ENCODE data around the gene FCRLA. TPM values are rescaled to one million over a fixed set of nuclear protein-coding genes. Genes with fewer than 3 reads are reported as not detected.
A peak's percentile ranks its signal among the peaks of the same experiment; 100 is the strongest.

The FCRLA gene
- total RNA-seq, 2 experiments from 2014 or later = 409 to 672 TPM

DNA sequence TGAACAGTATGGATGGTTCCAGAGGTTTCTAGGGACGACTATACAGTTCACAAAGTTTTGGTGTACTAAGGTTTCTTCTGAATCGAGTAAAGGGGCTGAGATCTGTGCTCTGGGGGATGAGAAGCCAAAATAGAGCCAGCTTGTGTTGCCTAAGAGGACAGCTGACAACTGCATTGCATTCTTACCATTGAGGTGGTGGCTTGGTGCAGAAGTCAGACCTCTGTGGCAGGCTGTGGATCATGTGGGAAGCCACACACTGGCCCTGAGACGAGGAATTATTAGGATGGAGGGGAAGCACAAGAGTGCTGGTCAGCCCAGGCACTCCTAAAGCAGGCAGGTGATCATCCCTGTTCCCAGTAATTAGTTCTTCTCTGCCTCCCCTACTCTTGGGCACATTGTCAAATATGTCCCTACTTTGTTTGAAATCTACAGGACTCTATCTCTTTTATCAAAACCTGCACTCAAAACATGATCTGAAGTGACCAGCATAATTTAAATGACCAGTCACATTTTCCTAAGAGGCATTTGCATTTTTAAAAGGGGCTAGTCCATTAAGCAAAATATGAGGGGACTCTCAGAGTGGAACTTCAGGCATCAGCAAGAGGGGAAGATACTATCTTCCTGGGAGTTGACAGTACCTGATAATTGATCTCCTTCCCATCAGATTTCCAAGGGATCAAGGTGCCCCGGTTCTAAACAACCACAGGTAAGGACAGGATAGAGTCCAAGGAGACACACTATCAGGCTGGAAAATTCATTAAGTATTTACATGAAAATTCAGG is 14.1 kb downstream of the FCRLA start, which contains the start of gene FCRLB:
Gene FCRLB, plus strand, starts transcription at position 589 of the 782 bp plus-strand sequence. CDS start 1,129 bp downstream, outside the sequence.
- intact Hi-C loops (cut with micrococcal nuclease; ENCODE audit: unreplicated experiment) = no loop called here
- no peak for DNase-seq (ENCODE audit: low spot score)
- peak within 1 kb of the TSS; percentile 95 for H3K27ac ChIP-seq (ENCODE audit: low read depth, low read length, poor library complexity, severe bottlenecking)

DNA sequence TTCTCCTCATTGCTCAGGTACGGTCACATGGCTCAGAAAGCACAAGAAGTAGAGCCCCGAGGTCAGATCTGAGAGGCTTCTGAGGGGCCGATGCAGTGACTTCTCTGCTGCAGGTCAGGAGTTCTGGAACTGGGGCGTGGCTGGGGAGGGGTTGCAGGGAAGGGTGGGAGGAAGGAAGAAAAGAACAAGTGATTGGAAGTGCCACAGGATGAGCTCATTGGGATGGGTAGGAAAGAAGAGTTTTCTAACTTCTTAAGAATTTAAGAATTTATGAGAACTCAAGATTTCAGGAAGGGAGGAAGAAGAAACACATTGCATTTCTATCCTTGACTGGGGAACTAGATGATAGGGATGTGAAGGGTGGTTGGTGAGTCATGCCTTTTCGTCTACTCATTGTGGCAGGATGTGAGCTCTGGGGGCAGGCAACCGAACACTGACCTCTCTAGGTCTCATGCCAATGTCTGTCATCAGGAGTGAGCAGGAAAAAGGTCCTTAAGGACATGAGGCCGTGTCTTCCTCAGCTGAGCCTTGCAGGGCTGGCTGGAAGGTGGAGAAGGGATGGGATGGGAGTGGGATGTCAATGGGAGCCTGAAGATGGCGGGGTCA is 14.8 kb downstream of the FCRLA start:
- Histone ChIP-seq H3K9me2 (ENCODE audit: insufficient read depth, low read length) (no peaks in the 10 kb centered on the region), H3K4me3 (ENCODE audit: low read depth, low read length, poor library complexity, severe bottlenecking) (no peak overlapping the region), H3K79me2 (ENCODE audit: insufficient read depth, low read depth, low read length) (no peaks in the 10 kb centered on the region), H3K36me3 (ENCODE audit: insufficient read depth, low read length) (no peaks in the 10 kb centered on the region), H2AFZ (ENCODE audit: low read length) (peak overlapping the region; percentile 91; the same call in 1 of the 2 replicates), H3K27ac (ENCODE audit: low read depth, low read length, poor library complexity, severe bottlenecking) (no peak overlapping the region), H3K4me1 (ENCODE audit: insufficient read depth, low read length, poor library complexity, severe bottlenecking) (peaks cover 71% of the 10 kb centered on the region), H3K9me3 (ENCODE audit: low read length) (no peaks in the 10 kb centered on the region), H4K20me1 (ENCODE audit: insufficient read depth, low read length) (no peaks in the 10 kb centered on the region), H3K4me2 (ENCODE audit: low read length) (peak overlapping the region; percentile 89)
- CTCF ChIA-PET (ENCODE audit: unreplicated experiment) = interaction anchor here (0.6 kb wide), 2 partner anchors 11 to 12 kb away, joined by 3 to 4 read pairs; no protein-coding TSS in a partner anchor
- TF ChIP-seq CTCF (conservative IDR thresholded peaks at IDR 0.05; ENCODE audit: low read length) = no peak
- TF ChIP-seq EZH2phosphoT487 (IDR thresholded peaks at IDR 0.05; ENCODE audit: borderline replicate concordance, low read depth, low read length) = no peak
- BruUV-seq (replicated peaks) = no TSS peak
- intact Hi-C loops (cut with micrococcal nuclease; ENCODE audit: unreplicated experiment) = no loop called here
- POLR2A ChIA-PET = interaction anchor here (3.5 kb wide), 1 partner anchor 14 kb away, joined by 20 read pairs; the partner anchor contains the start of gene FCRLA
- DNase-seq (ENCODE audit: low spot score) = no peak

More for the DNA sequence above, 14.1 kb downstream of the FCRLA start, which contains the start of gene FCRLB:
- H3K9me2 ChIP-seq (ENCODE audit: insufficient read depth, low read length) = no peaks in the 10 kb centered on the region
- peak within 1 kb of the TSS; percentile 89 for H3K4me2 ChIP-seq (ENCODE audit: low read length)
- H2AFZ ChIP-seq (ENCODE audit: low read length) = peak within 1 kb of the TSS; percentile 91
- BruUV-seq (replicated peaks) = no TSS peak
- peaks cover 78% of the 10 kb centered on the region for H3K4me1 ChIP-seq (ENCODE audit: insufficient read depth, low read length, poor library complexity, severe bottlenecking)
- POLR2A ChIA-PET = interaction anchor here (0.6 to 3.5 kb wide), 3 partner anchors 13 to 183 kb away, joined by 3 to 20 read pairs (median 17); partner anchors contain the start of gene FCRLA
- TF ChIP-seq EZH2phosphoT487 (IDR thresholded peaks at IDR 0.05; ENCODE audit: borderline replicate concordance, low read depth, low read length) = no peak
- no peak for TF ChIP-seq CTCF (conservative IDR thresholded peaks at IDR 0.05; ENCODE audit: low read length)
- no peaks in the 10 kb centered on the region for H3K36me3 ChIP-seq (ENCODE audit: insufficient read depth, low read length)
- H3K79me2 ChIP-seq (ENCODE audit: insufficient read depth, low read depth, low read length) = no peaks in the 10 kb centered on the region
- H3K9me3 ChIP-seq (ENCODE audit: low read length) = no peaks in the 10 kb centered on the region
- no peaks in the 10 kb centered on the region for H4K20me1 ChIP-seq (ENCODE audit: insufficient read depth, low read length)
- CTCF ChIA-PET (ENCODE audit: unreplicated experiment) = no interaction called here
- H3K4me3 ChIP-seq (ENCODE audit: low read depth, low read length, poor library complexity, severe bottlenecking) = no peak within 1 kb of the TSS

All from OCI-LY7 (cell line).